GM19397 (cell line): ENCODE measurements around the gene LOXL3.

Experiments
- ATAC-seq: cut with Tn5 transposase; IDR thresholded peaks from one replicate; pipeline ENCODE4 v1.9.1; 2021; ENCODE audit warnings: mild to moderate bottlenecking, moderate library complexity; ENCODE audit not compliant: unreplicated experiment

Gene LOXL3, protein sequence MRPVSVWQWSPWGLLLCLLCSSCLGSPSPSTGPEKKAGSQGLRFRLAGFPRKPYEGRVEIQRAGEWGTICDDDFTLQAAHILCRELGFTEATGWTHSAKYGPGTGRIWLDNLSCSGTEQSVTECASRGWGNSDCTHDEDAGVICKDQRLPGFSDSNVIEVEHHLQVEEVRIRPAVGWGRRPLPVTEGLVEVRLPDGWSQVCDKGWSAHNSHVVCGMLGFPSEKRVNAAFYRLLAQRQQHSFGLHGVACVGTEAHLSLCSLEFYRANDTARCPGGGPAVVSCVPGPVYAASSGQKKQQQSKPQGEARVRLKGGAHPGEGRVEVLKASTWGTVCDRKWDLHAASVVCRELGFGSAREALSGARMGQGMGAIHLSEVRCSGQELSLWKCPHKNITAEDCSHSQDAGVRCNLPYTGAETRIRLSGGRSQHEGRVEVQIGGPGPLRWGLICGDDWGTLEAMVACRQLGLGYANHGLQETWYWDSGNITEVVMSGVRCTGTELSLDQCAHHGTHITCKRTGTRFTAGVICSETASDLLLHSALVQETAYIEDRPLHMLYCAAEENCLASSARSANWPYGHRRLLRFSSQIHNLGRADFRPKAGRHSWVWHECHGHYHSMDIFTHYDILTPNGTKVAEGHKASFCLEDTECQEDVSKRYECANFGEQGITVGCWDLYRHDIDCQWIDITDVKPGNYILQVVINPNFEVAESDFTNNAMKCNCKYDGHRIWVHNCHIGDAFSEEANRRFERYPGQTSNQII

DNA sequence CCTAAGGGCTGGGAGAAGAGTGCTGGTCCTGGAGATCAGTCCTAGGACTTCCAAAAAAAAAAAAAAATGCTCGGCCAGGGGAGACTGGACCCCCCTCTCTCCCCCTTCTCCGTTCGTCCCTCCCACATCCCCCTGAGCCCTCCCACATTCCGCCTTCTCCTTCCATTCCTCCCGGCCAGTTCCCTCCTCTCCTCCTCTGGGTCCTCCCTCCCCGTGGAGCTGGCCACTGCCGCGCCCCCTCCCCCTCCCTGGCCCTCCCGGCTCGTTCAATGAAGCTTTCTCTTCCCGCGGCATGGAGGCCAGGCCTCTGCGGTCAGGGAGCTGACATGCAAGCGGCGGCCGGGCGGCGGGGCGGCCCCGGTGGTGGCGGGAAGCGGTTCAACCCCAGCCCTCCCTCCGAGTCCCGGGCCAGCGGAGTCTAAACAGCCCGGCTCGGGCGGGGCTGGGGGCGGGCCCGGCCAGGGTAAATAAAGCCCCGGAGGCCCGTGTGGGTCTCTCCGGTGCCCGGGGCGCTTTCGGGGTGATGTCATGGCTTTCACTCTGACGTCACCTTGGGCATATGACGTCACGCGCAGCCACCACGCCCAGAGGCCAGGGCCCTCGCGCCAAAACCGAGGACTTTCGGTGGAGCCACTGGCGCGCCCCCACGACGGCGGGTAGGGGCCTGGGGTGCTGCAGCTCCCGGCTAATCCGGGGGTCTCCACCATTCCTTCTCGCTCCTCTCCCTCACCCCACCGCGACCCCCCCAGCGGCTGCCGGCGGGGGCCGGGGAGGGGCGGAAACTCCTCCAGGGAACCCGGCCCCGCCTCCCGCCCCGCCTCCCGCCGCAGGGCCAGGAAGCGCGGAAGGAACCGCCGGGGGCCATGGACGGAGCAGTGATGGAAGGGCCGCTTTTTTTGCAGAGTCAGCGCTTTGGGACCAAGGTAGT, at the start of gene LOXL3, which contains the start of gene DOK1:
LOXL3 (minus strand) TSS at position 51 of the 928 bp plus-strand sequence. CDS start 1,308 bp downstream, outside the sequence.
DOK1 (plus strand) TSS at position 829 of the 928 bp plus-strand sequence; CDS start at position 864, 35 bp downstream.
- ATAC-seq: peak; percentile 54

DNA sequence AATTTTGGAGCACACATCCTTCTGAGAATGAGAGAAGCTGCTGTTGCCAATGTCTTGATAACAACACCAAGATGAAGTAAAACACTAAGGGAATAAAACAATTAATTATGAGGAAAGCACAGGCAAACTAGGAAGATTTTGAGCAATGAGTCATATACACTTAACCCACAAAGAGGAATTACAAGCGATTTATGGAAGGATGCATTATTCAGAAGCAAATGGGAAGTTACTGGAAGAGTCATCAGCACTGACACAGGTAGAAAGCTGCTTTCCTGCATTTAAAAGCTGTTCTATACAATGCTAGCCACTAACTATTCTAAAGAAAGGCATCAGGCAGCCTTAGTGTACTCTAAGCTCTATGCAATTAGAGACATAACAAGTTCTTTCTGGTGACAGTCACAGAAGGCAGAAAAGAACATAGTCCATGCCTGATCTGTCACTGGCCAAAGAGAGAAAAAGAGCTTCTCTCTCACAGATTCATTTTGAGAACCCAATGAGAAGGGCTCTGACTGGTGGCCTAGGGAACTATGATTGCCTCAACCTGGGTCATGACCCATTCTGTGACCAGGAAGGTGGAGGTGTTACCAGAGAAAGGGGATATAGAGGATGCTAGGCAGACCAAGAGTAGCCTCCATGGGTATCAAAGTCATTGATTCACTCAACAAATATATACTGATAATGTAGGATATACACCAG, 49.0 kb upstream of the LOXL3 start:
- ATAC-seq: no peak

DNA sequence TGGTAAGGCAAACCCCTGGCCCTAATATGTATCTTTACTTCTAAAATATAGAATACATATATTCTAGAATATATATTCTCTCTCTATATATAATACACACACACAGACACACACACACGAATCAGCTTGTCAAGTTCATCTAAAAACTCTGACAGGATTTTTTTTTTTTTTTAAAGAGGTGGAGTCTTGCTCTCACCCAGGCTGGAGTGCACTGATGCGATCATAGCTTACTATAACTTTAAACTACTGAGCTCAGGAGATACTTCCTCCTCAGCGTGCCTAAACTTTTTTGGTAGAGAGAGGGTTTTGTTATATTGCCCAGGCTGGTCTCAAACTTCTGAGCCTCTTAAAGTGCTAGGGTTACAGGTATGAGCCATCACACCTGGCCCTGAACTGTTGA, 45.9 kb upstream of the LOXL3 start:
- no peak for ATAC-seq

DNA sequence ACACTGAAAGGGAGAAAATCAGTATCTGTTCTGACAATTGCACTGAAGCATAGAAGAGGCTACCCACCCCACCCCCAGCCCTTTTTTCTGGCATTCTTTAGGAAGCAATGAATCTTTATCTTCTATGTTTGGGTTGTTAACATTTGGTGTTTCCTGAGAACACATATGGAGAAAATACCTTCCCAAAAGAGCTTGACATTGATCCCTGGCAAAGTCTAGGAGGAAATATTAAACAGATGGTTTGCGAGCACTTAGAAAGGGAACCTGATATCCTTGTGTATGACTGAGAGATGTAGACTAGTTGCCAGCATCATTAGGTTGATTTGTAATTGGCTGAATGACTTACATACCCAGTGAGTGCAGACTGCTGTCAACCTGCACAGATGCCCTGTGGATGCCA, 43.7 kb upstream of the LOXL3 start:
- ATAC-seq: no peak

DNA sequence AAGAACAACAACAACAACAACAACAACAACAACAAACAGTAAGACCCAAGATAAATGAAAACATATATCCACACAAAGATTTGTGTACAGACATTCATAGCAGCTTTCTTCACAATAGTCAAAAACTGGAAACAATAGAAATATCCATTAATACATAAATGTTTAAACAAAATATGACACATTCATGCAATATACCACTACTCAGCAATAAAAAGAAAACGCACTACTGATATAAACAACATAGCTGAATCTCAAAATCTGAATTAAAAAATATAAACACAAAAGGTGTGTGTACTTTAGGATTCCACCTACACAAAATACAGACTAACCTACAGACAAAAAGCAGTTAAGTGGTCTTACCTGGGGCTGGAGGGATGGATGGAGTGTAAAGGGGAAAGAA, 42.8 kb upstream of the LOXL3 start:
- no peak for ATAC-seq

DNA sequence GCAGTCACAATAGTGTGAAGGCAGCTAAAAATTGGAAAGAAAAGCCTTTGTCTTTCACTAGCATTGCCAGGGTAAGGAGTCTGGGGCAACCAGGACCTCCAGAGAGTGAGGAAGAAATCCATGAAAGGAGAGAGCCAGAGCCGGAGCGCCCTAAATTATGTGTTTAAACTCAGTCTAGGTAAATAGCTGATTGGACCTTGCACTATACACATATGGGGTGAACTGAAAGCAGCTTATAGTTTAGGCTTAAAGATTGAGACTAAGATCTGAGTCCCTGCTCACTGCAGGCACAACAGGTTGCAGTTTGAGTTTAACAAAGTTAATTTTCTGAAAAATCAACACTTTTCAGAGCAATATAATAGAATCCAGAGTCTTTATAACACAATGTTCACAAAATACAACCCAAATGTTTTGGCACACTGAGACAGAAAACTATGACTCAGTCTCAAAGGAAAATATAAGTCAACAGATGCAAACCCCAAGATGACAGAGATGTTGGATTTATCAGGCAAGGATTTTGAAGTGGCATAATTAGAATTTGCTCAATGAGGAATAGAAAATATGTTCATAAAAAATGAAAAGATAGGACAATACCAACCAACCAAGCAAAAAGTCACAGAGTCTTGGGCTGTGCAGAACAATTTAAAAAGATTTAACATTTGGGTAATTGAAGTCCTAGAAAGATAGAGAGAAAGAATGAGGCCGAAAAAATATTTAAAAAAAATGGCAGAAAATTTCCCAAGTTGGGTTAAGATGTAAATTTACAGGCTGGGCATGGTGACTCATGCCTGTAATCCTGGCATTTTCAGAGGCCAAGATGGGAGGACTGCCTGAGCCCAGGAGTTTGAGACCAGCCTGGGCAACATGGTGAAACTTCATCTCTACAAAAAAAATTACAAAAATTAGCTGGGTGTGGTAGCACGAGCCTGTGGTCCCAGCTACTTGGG, 40.4 kb upstream of the LOXL3 start:
- ATAC-seq: no peak

DNA sequence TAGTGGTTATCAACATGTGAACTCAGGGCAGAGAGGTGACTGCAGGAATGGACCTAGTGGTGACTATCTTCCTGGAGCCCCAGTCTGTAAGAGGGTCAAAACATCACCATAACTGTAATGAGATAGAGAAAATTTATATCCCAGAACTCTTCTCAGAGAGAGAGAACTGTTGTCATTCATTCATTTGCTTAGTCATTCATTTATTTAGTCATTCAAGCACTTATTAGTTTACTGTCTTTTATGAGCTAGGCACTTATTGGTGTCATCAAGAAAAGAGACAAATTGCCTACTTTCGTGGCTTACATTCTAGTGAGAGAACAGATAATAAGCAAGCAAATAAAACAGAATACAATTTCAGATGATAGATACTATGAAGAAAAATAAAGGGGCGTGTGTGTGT, 34.9 kb upstream of the LOXL3 start:
- no peak for ATAC-seq

DNA sequence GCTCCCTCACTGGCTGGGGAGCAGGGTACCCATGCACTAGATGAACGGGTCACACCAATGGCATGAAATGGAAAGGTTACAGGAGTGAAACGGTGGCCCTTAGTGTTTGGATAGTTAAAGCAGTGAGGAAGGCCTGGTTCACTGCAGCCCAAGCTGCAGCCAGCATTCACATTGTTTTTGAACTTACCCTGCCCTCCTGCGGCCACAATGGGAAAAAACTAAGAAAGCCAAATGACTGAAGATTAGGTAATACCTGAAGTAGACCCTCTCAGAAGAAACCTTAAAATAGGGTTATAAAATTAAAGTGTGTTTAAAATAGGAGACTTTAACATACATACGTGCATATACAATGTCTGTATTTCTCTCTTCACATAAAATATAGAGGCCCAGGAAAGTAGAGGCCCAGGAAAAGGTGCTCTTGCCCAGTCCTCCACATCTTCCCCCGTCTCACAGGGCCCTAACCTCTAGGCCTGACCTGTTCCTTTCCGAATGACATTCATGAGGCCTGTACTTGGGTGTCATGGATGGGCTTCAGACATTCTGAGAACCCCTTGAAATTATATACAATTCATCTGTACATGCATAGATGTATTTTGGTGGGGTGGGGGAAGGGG, 34.0 kb upstream of the LOXL3 start:
- ATAC-seq: peak; percentile 70

DNA sequence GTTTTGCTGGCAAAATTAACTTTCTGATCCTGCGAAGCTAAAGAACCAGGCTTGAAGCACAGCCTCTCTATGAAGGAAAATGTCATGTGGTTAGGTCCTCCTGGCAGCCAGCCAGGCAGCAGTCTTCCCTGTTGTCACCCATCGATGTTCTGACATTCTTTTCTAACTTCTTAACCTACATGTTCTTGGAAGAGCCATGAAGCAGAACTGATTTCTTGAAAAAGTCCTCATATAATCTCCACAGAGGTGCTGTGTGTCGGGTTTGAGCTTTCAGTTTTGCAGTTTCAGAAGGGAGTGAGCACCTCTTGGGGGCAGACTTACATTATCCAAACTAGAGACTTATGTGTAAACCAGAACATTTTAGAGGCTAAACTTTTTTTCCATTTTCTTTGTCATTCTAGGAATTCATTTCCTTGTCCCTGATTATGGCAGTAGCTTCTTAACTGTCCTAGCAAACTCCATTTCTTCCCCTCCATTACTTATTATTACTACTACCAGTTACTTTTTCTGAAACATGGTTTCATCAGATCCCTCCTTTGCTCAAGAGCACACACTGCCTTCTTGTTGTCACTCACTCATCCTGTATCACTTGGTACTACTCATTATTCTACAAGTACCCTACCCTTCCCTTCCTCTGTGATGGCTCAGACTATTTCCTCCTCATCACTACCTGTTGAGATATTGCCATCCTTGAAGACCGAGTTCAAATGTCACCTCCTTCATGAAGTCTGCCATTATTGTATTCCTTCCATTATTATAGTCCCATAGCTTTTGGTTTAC, 31.9 kb upstream of the LOXL3 start:
- ATAC-seq: no peak

DNA sequence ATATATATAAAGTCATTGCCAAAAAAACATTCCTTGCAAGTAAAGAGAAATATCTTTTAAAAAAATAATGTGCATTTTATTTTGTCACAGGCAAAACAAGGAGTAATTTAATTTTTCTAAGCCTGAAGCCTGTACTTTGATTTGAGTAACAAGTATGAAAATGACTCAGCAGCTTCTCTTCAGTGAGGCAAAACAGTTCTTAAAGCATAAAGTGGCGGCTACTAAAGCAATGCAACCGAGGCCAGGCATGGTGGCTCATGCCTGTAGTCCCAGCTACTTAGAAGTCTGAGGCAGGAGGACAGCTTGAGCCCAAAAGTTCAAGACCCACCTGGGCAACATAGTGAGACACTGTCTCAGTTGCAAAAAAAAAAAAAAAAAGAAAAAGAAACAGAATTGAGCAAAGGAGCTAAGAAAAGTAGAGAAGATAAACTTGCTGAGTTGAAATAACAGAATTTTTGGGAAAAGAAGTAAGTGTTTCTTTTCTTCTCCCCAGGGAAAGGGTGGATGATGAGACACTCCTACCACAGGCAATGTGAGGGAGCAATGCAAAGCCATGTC, 30.4 kb upstream of the LOXL3 start:
- no peak for ATAC-seq

DNA sequence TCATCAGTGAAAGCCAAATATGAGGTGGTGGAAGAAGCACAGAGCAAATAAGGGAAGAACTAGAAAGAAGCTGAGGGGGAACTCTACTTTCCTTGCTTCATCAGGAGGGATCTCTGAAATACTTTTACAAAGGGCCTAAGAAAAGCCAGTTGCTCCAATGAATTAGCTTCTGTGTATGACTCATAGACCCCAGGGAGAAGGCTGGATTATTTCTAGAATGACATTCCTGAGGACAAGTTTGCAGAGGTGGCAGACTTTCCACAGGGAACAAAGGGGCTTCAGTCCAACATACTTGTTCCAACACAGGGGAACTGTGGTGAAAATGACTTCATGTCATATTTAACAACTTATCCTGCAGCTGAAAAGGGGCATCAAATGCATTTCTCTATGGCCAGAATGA, 29.8 kb upstream of the LOXL3 start:
- ATAC-seq: no peak

DNA sequence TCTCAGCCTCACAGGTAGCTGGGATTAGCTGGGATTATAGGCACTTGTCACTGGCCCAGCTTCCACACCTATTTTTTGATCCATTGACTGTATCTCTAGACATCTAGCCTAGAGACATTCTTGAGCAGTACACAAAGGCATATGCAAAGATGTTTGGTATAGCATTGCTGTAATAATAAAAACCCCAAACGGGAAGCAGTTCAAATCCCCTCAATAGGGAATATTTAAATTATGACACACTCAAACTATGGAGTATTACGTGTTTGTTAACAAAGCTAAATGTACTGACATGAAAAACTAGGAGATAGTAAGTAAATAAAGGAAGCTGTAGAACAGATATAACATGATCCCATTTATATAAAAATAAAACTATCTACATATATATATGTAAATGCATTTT, 28.4 kb upstream of the LOXL3 start:
- no peak for ATAC-seq

DNA sequence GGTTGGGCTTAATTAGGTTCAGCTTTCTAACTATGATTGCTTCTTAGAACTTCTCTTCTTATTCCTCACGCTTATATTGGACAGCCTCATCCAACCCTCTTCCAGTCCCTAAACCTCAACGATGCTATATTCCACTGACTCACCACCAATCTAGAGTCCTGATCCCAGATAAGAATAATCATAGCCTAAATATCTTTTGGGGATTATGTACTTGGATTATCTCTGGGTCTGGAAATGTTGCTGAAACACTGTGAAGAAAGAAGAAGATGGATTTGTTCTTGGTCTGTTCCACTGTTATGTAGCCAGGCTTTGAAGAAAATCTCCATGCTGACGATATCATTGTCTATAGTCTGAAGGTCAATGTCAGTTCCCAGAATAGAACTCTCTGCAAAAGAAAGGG, 27.7 kb upstream of the LOXL3 start:
- no peak for ATAC-seq

DNA sequence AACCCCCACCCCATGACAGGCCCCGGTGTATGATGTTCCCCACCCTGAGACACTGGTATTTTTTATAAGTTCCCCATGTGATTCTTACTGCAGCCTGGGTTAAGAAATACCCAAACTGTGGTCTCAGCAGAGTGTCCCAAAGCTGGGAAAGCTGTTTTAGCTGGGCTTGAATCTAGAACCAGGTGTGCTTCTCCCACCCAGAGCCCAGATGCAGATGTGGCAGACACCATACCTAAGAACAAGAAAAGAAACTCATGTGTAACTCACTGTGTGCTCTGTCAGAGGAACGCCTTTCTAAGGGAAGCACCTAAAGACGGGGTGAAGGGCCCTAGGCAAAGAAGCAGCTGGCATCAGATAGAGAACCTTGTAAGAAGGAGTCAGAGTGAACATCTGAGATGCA, 24.7 kb upstream of the LOXL3 start:
- no peak for ATAC-seq

DNA sequence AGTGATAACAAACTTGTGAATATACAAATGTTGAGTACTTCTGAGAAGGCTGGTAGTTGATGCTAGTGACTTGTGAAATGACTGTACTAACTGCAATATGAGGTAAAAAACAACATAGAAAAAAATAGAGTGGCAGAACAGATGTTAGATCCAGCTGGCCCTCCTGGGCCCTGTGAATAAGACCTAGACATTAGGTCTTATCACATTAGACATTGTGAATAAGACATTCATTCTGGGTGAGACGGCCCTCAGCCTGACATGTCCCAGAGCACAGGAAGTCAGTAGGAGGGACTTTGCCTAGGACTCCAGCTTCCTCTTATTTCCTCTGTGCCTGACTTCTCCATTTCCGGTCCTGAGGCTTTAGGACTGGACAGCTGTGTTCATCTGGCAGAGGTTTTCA, 23.7 kb upstream of the LOXL3 start:
- no peak for ATAC-seq

DNA sequence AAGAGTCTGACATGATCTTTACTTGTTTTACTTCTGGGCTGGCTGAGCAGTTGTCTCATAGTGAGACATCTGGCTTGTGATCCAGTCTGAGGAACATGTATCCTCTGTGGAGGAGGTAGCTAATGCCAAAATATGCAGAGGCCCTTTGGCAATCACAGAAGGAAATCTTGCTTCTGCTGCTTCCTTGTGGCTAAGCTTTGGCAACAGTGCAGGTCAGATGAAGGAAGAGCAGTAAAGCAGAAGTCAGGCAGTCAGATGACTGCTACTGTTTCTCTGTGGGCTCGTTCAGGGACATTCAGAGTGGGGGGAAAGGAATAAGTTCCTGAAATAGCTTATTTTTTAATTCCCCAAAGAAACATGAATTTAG, 23.1 kb upstream of the LOXL3 start:
- ATAC-seq: no peak

DNA sequence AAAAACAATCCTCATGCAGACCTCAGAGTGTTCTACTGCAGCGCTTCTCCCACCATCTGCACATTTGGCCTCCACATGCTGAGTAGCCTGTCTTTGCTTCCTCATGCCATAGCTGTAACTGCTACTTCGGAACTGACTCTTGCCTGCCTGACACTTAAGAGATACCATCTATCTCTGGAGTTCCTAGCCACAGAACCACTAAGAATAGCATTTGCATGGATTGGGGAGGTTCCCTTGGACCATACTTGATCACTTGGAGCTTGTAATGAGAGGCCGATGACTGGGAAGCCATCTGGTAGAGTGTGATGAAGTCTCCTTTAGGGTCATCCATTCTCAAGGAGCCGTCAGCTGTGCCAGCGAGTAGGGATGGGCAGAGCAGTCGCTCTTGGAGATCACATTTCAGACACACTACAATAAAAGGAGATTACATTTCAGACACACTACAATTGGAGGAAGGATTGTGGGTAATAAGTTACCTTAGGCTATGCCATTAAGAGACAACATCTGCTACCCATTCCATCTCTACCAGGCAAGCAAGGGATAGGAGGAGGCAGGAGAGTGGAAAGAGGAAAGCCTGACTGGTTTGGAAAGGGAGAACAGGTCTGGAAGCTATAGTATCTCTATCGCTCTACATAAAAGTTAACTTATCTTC, 22.6 kb upstream of the LOXL3 start:
- ATAC-seq: no peak
